Natural killer cell (primary cell): Measurements from ENCODE around the gene ZP3. TPM values are rescaled to one million over a fixed set of nuclear protein-coding genes. Genes with fewer than 3 reads are reported as not detected.
"Not testable (repeated sequence)": the region's sequence is repeated elsewhere in the genome, so short reads cannot be mapped to it uniquely, and the experiment has no call there.

Experiments
- ATAC-seq, 3 donors: fragments of 150-1000 bp in 2 of 3; fragments of 200-7000 bp in 1 of 3; cut with Tn5 transposase; 1 replicate in 1 of 3; 2 replicates in 2 of 3; pipeline ENCODE4 v1.10.0; 2021; ENCODE audit warnings: mild to moderate bottlenecking in 2 of 3, moderate library complexity in 2 of 3
- DNase-seq, 2 donors: peaks; one replicate each; pipeline versions ENCODE4 v3.0.0 to v3.0.0-alpha.2; 2013 to 2021; ENCODE audit warnings: mixed read lengths in 1 of 2
- H3K27ac ChIP-seq: one replicate; pipeline ENCODE4 v1.5.1; 2013; ENCODE audit warnings: mild to moderate bottlenecking, low read length
- H3K27me3 ChIP-seq: one replicate; pipeline ENCODE4 v1.6.1; 2013; ENCODE audit warnings: low read length; ENCODE audit not compliant: control insufficient read depth, insufficient read depth
- H3K36me3 ChIP-seq: one replicate; pipeline ENCODE4 v1.6.1; 2013; ENCODE audit warnings: low read length; ENCODE audit not compliant: control insufficient read depth, insufficient read depth
- H3K4me1 ChIP-seq: one replicate; pipeline ENCODE4 v1.6.1; 2013; ENCODE audit warnings: low read length; ENCODE audit not compliant: control insufficient read depth, insufficient read depth
- H3K4me3 ChIP-seq: one replicate; pipeline ENCODE4 v1.5.1; 2013; ENCODE audit warnings: low read length
- H3K9me3 ChIP-seq: one replicate; pipeline ENCODE4 v1.6.1; 2013; ENCODE audit warnings: low read length; ENCODE audit not compliant: control insufficient read depth, insufficient read depth
- H3K27ac Mint-ChIP-seq, 2 donors: one replicate each; pipeline ENCODE4 v1.8.0; 2022; ENCODE audit warnings: mild to moderate bottlenecking in 2 of 2, mixed read lengths in 2 of 2, moderate library complexity in 1 of 2
- H3K27me3 Mint-ChIP-seq, 2 donors: one replicate each; pipeline ENCODE4 v1.8.0; 2022; ENCODE audit warnings: low read depth in 2 of 2, mixed read lengths in 2 of 2
- H3K36me3 Mint-ChIP-seq: one replicate; pipeline ENCODE4 v1.8.0; 2022; ENCODE audit warnings: mixed read lengths
- H3K4me1 Mint-ChIP-seq, 2 donors: one replicate each; pipeline ENCODE4 v1.8.0; 2022; ENCODE audit warnings: mixed read lengths in 2 of 2
- H3K4me3 Mint-ChIP-seq: one replicate; pipeline ENCODE4 v1.8.0; 2022; ENCODE audit warnings: mild to moderate bottlenecking, moderate library complexity, mixed read lengths
- H3K9me3 Mint-ChIP-seq, 2 donors: one replicate each; pipeline ENCODE4 v1.8.0; 2022; ENCODE audit warnings: mixed read lengths in 2 of 2
- WGBS: methylation state at CpG from one replicate; pipeline ENCODE4 v1.1.7; 2013; ENCODE audit warnings: missing lambda C conversion rate; ENCODE audit not compliant: insufficient coverage; 5-methylcytosine and 5-hydroxymethylcytosine counted together
- intact Hi-C: fragments of 100-400 bp; cut with micrococcal nuclease; formaldehyde crosslinking; loops from one replicate; pipeline ENCODE4 v1.14.2; 2022
- total RNA-seq, 4 donors: library from RNA; stranded (reverse); fragments of 120-200 nt in 1 of 4; gene quantifications; one replicate each; pipeline versions ENCODE4 v1.2.3 to v1.2.4, GENCODE V29; 2013 to 2022

Gene ZP3
- total RNA-seq, 3 donors from 2014 or later (not counting 1 experiment from before 2014, with no cell fraction given), result 1.9 to 12.9 (median 6.1) TPM

GRCh38 chr7:76462271-76462882 is 37.6 kb downstream of the ZP3 start:
- H3K27ac ChIP-seq, H3K9me3 ChIP-seq, H3K4me1 ChIP-seq, H3K27ac Mint-ChIP-seq, intact Hi-C loops, DNase-seq, H3K9me3 Mint-ChIP-seq, H3K36me3 Mint-ChIP-seq, H3K27me3 ChIP-seq, H3K4me1 Mint-ChIP-seq, H3K4me3 ChIP-seq, ATAC-seq, H3K36me3 ChIP-seq, H3K27me3 Mint-ChIP-seq, H3K4me3 Mint-ChIP-seq: not testable (repeated sequence)
- WGBS, result no CpG with 5 or more reads among the region's 17 CpGs

- H3K4me3 ChIP-seq, H3K27ac ChIP-seq, intact Hi-C loops, H3K4me1 Mint-ChIP-seq, H3K27me3 Mint-ChIP-seq, DNase-seq, ATAC-seq, H3K36me3 Mint-ChIP-seq, H3K9me3 ChIP-seq, H3K27ac Mint-ChIP-seq, H3K9me3 Mint-ChIP-seq, H3K36me3 ChIP-seq, H3K4me3 Mint-ChIP-seq, H3K4me1 ChIP-seq, H3K27me3 ChIP-seq: not testable (repeated sequence)
- 93% methylated on average over 4 of the region's 5 CpGs for whole genome bisulfite sequencing
Observed at GRCh38 chr7:76464959-76465358, 40.2 kb downstream of the ZP3 start.

DNA sequence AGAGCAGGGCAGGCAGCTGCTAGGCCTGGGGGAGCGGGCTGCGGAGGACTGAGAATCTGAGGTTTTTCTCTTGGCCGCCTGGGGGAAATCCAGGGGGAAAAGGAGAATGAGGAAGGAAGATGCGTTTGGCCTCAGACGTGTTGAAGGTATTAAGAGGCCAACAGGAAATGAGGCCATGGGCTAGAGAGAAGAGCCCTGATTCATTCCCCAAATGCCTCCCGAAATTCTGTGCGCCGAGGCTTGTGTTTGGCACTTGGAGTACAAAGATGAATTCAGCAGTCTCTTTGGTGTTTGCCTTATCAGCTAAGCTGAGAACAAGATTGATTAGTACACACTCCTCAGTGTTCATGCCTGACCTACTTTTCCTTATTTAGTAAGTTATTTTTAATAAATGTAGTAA is 41.2 kb downstream of the ZP3 start:
- H3K4me1 Mint-ChIP-seq, H3K27ac ChIP-seq, H3K36me3 ChIP-seq, H3K9me3 Mint-ChIP-seq, H3K27ac Mint-ChIP-seq, H3K36me3 Mint-ChIP-seq, DNase-seq, H3K4me1 ChIP-seq, H3K4me3 ChIP-seq, H3K4me3 Mint-ChIP-seq, intact Hi-C loops, ATAC-seq, H3K9me3 ChIP-seq, H3K27me3 ChIP-seq, H3K27me3 Mint-ChIP-seq: not testable (repeated sequence)
- WGBS, result no CpG with 5 or more reads among the region's 8 CpGs

DNA sequence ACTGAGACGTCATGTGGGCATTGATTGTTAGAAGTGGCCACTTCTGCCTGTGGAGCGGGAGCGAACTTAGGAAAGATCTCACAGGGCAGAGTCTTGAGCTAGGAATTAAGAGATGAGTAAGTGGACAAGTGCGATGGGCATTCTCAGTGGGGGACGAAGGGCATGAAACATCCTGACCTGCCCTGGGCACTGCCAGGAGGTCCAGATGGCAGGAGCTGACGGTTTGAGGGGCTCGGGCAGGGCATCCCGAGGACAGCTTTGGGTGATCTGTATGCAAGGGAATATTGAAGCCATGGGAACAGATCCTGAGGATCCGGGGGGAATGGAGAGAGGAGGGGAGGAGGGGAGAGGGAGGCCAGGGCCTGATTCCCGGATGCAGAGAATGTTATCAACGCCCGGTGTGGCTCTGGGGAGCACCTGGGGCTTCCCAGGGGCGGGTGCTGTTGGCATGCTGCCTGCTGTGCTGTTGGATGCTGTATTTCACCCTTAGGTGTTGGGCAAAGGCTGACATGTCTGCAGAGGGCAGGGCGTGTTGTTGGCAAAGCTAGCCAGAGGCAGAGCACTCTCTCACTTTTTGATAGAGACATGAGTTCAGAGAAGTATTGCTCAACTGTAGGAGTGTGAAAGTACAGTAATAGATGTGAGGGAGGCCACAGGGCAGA is 43.1 kb downstream of the ZP3 start:
- H3K4me1 ChIP-seq, H3K27ac Mint-ChIP-seq, H3K4me1 Mint-ChIP-seq, H3K27me3 Mint-ChIP-seq, H3K36me3 ChIP-seq, H3K4me3 ChIP-seq, intact Hi-C loops, H3K9me3 ChIP-seq, DNase-seq, H3K27me3 ChIP-seq, H3K9me3 Mint-ChIP-seq, H3K4me3 Mint-ChIP-seq, H3K36me3 Mint-ChIP-seq, H3K27ac ChIP-seq: not testable (repeated sequence)
- ATAC-seq, result peak in 1 of 3 donors; percentile 5
- whole genome bisulfite sequencing, result 94% methylated on average over 9 of the region's 14 CpGs

DNA sequence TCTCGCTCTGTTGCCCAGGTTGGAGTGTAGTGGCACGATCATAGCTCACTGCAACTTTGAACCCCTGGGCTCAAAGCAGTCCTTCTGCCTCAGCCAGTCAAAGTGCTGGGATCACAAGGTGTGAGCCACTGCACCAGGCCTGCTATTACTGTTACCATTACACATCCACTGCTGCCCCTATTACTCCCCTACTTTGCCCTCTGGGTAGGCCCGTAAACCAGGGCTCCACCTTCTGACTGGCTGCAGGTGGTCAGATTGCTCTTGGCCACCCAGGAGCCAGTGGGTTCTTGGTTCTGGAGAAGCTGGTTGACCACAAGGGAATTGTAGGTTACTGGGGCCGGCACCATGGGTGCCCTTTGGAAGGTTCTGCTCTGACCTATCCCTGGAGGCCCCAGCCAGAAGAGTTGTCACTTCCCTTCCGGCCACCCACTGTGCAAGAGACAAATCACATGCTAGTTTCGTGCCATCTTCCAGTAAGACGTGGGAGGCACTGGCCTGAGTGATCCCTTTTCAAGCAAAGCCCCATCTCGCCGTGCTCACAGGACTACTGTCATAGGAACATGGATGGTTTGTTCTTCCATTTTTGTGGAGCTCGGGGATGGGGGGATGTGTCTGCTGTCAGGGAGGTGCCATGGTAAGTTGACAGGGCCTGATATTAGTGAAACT is 46.9 kb downstream of the ZP3 start:
- intact Hi-C loops, H3K4me1 Mint-ChIP-seq: not testable (repeated sequence)

GRCh38 chr7:76473097-76473496 is 48.3 kb downstream of the ZP3 start:
- intact Hi-C loops, H3K4me3 Mint-ChIP-seq, H3K36me3 Mint-ChIP-seq, H3K27me3 Mint-ChIP-seq, ATAC-seq, H3K4me1 Mint-ChIP-seq, H3K9me3 Mint-ChIP-seq, H3K36me3 ChIP-seq, DNase-seq, H3K4me1 ChIP-seq, H3K4me3 ChIP-seq, H3K27ac Mint-ChIP-seq, H3K27ac ChIP-seq, H3K27me3 ChIP-seq, H3K9me3 ChIP-seq: not testable (repeated sequence)
- WGBS, result no CpG with 5 or more reads among the region's 6 CpGs

More for the DNA sequence above, 46.9 kb downstream of the ZP3 start:
- H3K27me3 Mint-ChIP-seq, H3K4me3 ChIP-seq, H3K4me1 ChIP-seq, H3K4me3 Mint-ChIP-seq, H3K36me3 ChIP-seq, H3K9me3 ChIP-seq, H3K9me3 Mint-ChIP-seq, H3K27me3 ChIP-seq, H3K36me3 Mint-ChIP-seq, H3K27ac Mint-ChIP-seq, ATAC-seq, DNase-seq, H3K27ac ChIP-seq: not testable (repeated sequence)
- 96% methylated on average over 8 of the region's 10 CpGs for WGBS

GRCh38 chr7:76476280-76476679 is 51.5 kb downstream of the ZP3 start:
- DNase-seq, H3K27ac ChIP-seq, H3K27ac Mint-ChIP-seq, H3K4me1 Mint-ChIP-seq, H3K4me3 ChIP-seq, H3K36me3 ChIP-seq, H3K4me3 Mint-ChIP-seq, H3K9me3 Mint-ChIP-seq, H3K27me3 ChIP-seq, intact Hi-C loops, H3K9me3 ChIP-seq, H3K36me3 Mint-ChIP-seq, ATAC-seq, H3K4me1 ChIP-seq, H3K27me3 Mint-ChIP-seq: not testable (repeated sequence)
- no CpG with 5 or more reads among the region's 11 CpGs for WGBS
